Liver (tissue), 9 donors: ENCODE data around the gene KRTAP21-1. TPM values are rescaled to one million over a fixed set of nuclear protein-coding genes. Genes with fewer than 3 reads are reported as not detected.

Experiments used
- DNase-seq: peaks from one replicate; pipeline ENCODE4 v3.0.0-alpha.2; 2017; ENCODE audit warnings: low spot score
- H3K27ac ChIP-seq, 2 donors: one replicate each; pipeline ENCODE4 v1.7.0; 2013; ENCODE audit warnings: inconsistent platforms in 2 of 2, low read length in 2 of 2, control low read depth in 1 of 2, low read depth in 1 of 2, mild to moderate bottlenecking in 1 of 2
- H3K27me3 ChIP-seq, 4 donors: one replicate each; pipeline versions ENCODE4 v1.6.1 to v1.7.0; 2013; ENCODE audit warnings: low read length in 3 of 4, inconsistent platforms in 1 of 4, mild to moderate bottlenecking in 1 of 4, moderate library complexity in 1 of 4; ENCODE audit not compliant: control insufficient read depth in 4 of 4, insufficient read depth in 4 of 4
- H3K36me3 ChIP-seq, 4 donors: one replicate each; pipeline versions ENCODE4 v1.6.1 to v1.7.0; 2013; ENCODE audit warnings: low read length in 3 of 4, mild to moderate bottlenecking in 3 of 4, low read depth in 1 of 4, moderate library complexity in 1 of 4; ENCODE audit not compliant: control insufficient read depth in 4 of 4, insufficient read depth in 3 of 4
- H3K4me1 ChIP-seq, 4 donors: one replicate each; pipeline versions ENCODE4 v1.6.1 to v1.7.0; 2013; ENCODE audit warnings: low read length in 3 of 4, mild to moderate bottlenecking in 3 of 4, moderate library complexity in 1 of 4; ENCODE audit not compliant: control insufficient read depth in 4 of 4, insufficient read depth in 4 of 4
- H3K4me3 ChIP-seq, 3 donors: one replicate each; pipeline versions ENCODE4 v1.6.1 to v1.7.0; 2013; ENCODE audit warnings: low read length in 3 of 3, control low read depth in 1 of 3, low read depth in 1 of 3, mild to moderate bottlenecking in 1 of 3
- H3K9ac ChIP-seq, 2 donors: one replicate each; pipeline ENCODE4 v1.7.0; 2013; ENCODE audit warnings: low read length in 2 of 2, mild to moderate bottlenecking in 2 of 2, moderate library complexity in 2 of 2, control low read depth in 1 of 2, low read depth in 1 of 2
- H3K9me3 ChIP-seq, 4 donors: one replicate each; pipeline versions ENCODE4 v1.6.1 to v1.7.0; 2013; ENCODE audit warnings: low read length in 3 of 4; ENCODE audit not compliant: control insufficient read depth in 4 of 4
- EGR1 ChIP-seq, 2 donors: IDR thresholded peaks; 2 replicates each; pipeline ENCODE4 v1.6.1; 2016 to 2018; ENCODE audit warnings: antibody characterized with exemption in 2 of 2, low read depth in 2 of 2
- FOXA2 ChIP-seq: IDR thresholded peaks from 2 replicates; pipeline ENCODE4 v1.6.1; 2016; ENCODE audit warnings: antibody characterized with exemption
- GABPA ChIP-seq, 2 donors: IDR thresholded peaks in 1 of 2; conservative IDR thresholded peaks in 1 of 2; 2 replicates each; pipeline ENCODE4 v1.6.1; 2016; ENCODE audit warnings: antibody characterized with exemption in 2 of 2, mild to moderate bottlenecking in 1 of 2, moderate library complexity in 1 of 2
- HNF4A ChIP-seq, 2 donors: conservative IDR thresholded peaks; 2 replicates each; pipeline ENCODE4 v1.6.1; 2016; ENCODE audit warnings: antibody characterized with exemption in 2 of 2, mild to moderate bottlenecking in 2 of 2
- HNF4G ChIP-seq: IDR thresholded peaks from 2 replicates; pipeline ENCODE4 v1.6.1; 2016; ENCODE audit warnings: antibody characterized with exemption
- JUND ChIP-seq, 2 donors: IDR thresholded peaks; 2 replicates each; pipeline ENCODE4 v1.6.1; 2016; ENCODE audit warnings: antibody characterized with exemption in 2 of 2
- NR2F2 ChIP-seq: IDR thresholded peaks from 2 replicates; pipeline ENCODE4 v1.6.1; 2016; ENCODE audit warnings: antibody characterized with exemption
- RAD21 ChIP-seq, 2 donors: IDR thresholded peaks; 2 replicates each; pipeline ENCODE4 v1.6.1; 2016; ENCODE audit warnings: antibody characterized with exemption in 2 of 2, mild to moderate bottlenecking in 2 of 2
- RXRA ChIP-seq, 2 donors: IDR thresholded peaks; 2 replicates each; pipeline ENCODE4 v1.6.1; 2017 to 2018; ENCODE audit warnings: antibody characterized with exemption in 2 of 2, mild to moderate bottlenecking in 1 of 2
- WGBS: extraction: QIAGEN DNeasy Blood & Tissue Kit; methylation state at CpG from one replicate; pipeline ENCODE4 v1.1.7; 2013; 5-methylcytosine and 5-hydroxymethylcytosine counted together
- polyA plus RNA-seq, 2 donors: library from polyadenylated mRNA; stranded (reverse) in 1 of 2; unstranded in 1 of 2; fragments of 200-250 nt in 1 of 2; fragments of >200 nt in 1 of 2; fragmentation: Nextera tagmentation in 1 of 2; extraction: Ambion mirVana in 1 of 2; gene quantifications; one replicate each; pipeline versions ENCODE4 v1.2.1 to v1.2.3, GENCODE V29; 2013 to 2015
- total RNA-seq, 2 donors: library from RNA; depleted of rRNA; stranded (reverse); fragments of >200 nt; gene quantifications; one replicate each; pipeline ENCODE4 v1.2.3, GENCODE V29; 2014
- TF ChIP-seq, protein P1 (sequence below): fragments of 150-350 bp; IDR thresholded peaks from 2 replicates; pipeline ENCODE4 v1.5.1; 2017; ENCODE audit warnings: improper control_type of control experiment, low read depth, low read length; ENCODE audit not compliant: missing input control
- TF ChIP-seq, protein P2 (sequence below): IDR thresholded peaks from 2 replicates; pipeline ENCODE4 v1.6.1; 2016; ENCODE audit warnings: antibody characterized with exemption
- TF ChIP-seq, protein P3 (sequence below): IDR thresholded peaks from 2 replicates; pipeline ENCODE4 v1.6.1; 2016; ENCODE audit warnings: antibody characterized with exemption
- TF ChIP-seq, protein P4 (sequence below): IDR thresholded peaks from 2 replicates; pipeline ENCODE4 v1.6.1; 2016; ENCODE audit warnings: antibody characterized with exemption, mild to moderate bottlenecking
- TF ChIP-seq, protein P5 (sequence below): IDR thresholded peaks from 2 replicates; pipeline ENCODE4 v1.6.1; 2016; ENCODE audit warnings: antibody characterized with exemption
- donor health status: healthy.
- donor health status: healthy.
- donor health status: healthy.
- donor health status: healthy.
- donor health status: healthy.

Gene KRTAP21-1
- total and polyA plus RNA-seq, 4 donors = not detected

DNA sequence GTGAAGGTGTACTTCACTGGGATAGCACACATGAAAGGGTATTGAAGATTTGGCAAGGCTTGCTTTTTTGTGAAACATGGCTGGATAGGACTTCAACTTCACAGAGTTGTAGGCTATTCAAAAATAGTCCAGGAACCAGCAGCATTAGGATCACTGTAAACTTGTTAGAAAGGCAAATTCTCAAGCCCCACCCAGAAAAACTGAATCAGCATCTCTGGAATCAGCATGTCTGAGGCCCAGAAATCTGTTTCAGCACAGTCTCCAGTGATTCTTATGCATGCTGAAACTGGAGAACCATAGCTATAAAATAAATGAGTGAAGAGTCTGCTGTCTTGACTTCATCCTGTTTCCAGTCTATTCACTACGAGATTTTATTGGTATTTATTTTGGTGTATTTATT lies 28.5 kb downstream of the KRTAP21-1 start:
- Histone ChIP-seq H3K36me3 (no peaks in the 10 kb centered on the region), H3K4me1 (no peaks in the 10 kb centered on the region), H3K27me3 (no peaks in the 10 kb centered on the region), H3K4me3 (no peak overlapping the region), H3K27ac (no peak overlapping the region), H3K9me3 (peaks cover 0 to 2% (median 0%) of the 10 kb centered on the region in 4 donors), H3K9ac (no peak overlapping the region)
- TF ChIP-seq HNF4G (no peak), JUND (IDR thresholded peaks at IDR 0.05) (no peak), FOXA2 (no peak), EGR1 (IDR thresholded peaks at IDR 0.05; ENCODE audit: low read depth in 2 of 2) (no peak), HNF4A (conservative IDR thresholded peaks at IDR 0.05) (no peak), GABPA (IDR thresholded peaks at IDR 0.05 in 1 of 2, conservative IDR thresholded peaks at IDR 0.05 in 1 of 2) (no peak), RXRA (IDR thresholded peaks at IDR 0.05) (no peak)
- TF ChIP-seq, protein P1, sequence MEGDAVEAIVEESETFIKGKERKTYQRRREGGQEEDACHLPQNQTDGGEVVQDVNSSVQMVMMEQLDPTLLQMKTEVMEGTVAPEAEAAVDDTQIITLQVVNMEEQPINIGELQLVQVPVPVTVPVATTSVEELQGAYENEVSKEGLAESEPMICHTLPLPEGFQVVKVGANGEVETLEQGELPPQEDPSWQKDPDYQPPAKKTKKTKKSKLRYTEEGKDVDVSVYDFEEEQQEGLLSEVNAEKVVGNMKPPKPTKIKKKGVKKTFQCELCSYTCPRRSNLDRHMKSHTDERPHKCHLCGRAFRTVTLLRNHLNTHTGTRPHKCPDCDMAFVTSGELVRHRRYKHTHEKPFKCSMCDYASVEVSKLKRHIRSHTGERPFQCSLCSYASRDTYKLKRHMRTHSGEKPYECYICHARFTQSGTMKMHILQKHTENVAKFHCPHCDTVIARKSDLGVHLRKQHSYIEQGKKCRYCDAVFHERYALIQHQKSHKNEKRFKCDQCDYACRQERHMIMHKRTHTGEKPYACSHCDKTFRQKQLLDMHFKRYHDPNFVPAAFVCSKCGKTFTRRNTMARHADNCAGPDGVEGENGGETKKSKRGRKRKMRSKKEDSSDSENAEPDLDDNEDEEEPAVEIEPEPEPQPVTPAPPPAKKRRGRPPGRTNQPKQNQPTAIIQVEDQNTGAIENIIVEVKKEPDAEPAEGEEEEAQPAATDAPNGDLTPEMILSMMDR = no peak
- TF ChIP-seq, protein P2, sequence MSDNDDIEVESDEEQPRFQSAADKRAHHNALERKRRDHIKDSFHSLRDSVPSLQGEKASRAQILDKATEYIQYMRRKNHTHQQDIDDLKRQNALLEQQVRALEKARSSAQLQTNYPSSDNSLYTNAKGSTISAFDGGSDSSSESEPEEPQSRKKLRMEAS = no peak
- TF ChIP-seq, protein P3, sequence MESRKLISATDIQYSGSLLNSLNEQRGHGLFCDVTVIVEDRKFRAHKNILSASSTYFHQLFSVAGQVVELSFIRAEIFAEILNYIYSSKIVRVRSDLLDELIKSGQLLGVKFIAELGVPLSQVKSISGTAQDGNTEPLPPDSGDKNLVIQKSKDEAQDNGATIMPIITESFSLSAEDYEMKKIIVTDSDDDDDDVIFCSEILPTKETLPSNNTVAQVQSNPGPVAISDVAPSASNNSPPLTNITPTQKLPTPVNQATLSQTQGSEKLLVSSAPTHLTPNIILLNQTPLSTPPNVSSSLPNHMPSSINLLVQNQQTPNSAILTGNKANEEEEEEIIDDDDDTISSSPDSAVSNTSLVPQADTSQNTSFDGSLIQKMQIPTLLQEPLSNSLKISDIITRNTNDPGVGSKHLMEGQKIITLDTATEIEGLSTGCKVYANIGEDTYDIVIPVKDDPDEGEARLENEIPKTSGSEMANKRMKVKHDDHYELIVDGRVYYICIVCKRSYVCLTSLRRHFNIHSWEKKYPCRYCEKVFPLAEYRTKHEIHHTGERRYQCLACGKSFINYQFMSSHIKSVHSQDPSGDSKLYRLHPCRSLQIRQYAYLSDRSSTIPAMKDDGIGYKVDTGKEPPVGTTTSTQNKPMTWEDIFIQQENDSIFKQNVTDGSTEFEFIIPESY = no peak
- TF ChIP-seq, protein P4, sequence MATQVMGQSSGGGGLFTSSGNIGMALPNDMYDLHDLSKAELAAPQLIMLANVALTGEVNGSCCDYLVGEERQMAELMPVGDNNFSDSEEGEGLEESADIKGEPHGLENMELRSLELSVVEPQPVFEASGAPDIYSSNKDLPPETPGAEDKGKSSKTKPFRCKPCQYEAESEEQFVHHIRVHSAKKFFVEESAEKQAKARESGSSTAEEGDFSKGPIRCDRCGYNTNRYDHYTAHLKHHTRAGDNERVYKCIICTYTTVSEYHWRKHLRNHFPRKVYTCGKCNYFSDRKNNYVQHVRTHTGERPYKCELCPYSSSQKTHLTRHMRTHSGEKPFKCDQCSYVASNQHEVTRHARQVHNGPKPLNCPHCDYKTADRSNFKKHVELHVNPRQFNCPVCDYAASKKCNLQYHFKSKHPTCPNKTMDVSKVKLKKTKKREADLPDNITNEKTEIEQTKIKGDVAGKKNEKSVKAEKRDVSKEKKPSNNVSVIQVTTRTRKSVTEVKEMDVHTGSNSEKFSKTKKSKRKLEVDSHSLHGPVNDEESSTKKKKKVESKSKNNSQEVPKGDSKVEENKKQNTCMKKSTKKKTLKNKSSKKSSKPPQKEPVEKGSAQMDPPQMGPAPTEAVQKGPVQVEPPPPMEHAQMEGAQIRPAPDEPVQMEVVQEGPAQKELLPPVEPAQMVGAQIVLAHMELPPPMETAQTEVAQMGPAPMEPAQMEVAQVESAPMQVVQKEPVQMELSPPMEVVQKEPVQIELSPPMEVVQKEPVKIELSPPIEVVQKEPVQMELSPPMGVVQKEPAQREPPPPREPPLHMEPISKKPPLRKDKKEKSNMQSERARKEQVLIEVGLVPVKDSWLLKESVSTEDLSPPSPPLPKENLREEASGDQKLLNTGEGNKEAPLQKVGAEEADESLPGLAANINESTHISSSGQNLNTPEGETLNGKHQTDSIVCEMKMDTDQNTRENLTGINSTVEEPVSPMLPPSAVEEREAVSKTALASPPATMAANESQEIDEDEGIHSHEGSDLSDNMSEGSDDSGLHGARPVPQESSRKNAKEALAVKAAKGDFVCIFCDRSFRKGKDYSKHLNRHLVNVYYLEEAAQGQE = no peak
- 45% methylated on average over 1 of the region's 1 CpG for WGBS
- no peak for DNase-seq

DNA sequence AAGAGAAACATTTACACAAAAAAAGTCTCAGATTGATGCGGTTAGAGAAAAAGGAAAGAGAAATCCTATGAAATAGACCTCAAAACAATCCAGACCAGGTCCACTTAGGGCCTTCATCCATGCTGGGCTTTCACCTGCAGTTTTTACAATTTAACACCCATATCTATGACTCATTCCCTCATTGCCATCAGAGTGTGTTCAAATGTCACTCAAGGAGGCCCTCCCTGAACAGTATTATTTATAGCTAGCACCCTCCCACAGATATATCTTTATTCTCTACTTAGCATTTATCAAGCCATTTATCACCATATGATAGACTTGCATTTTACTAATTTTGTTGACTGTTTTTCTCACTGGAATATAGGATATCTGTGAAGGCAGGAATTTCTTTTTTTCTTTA lies 35.8 kb downstream of the KRTAP21-1 start:
- no peaks in the 10 kb centered on the region for H3K4me1 ChIP-seq
- no peak for TF ChIP-seq HNF4A (conservative IDR thresholded peaks at IDR 0.05)
- no peak for TF ChIP-seq GABPA (IDR thresholded peaks at IDR 0.05 in 1 of 2, conservative IDR thresholded peaks at IDR 0.05 in 1 of 2)
- TF ChIP-seq, protein P5, sequence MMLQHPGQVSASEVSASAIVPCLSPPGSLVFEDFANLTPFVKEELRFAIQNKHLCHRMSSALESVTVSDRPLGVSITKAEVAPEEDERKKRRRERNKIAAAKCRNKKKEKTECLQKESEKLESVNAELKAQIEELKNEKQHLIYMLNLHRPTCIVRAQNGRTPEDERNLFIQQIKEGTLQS = no peak
- TF ChIP-seq, protein P2 = no peak
- TF ChIP-seq EGR1 (IDR thresholded peaks at IDR 0.05; ENCODE audit: low read depth in 2 of 2) = no peak
- TF ChIP-seq NR2F2 = no peak
- no peak for TF ChIP-seq RAD21 (IDR thresholded peaks at IDR 0.05)
- no peak for TF ChIP-seq JUND (IDR thresholded peaks at IDR 0.05)
- H3K9me3 ChIP-seq = no peaks in the 10 kb centered on the region
- no peak overlapping the region for H3K27ac ChIP-seq
- H3K9ac ChIP-seq = no peak overlapping the region
- H3K27me3 ChIP-seq = no peaks in the 10 kb centered on the region
- no peaks in the 10 kb centered on the region for H3K36me3 ChIP-seq
- no peak for DNase-seq
- no peak overlapping the region for H3K4me3 ChIP-seq
- WGBS = 91% methylated on average over 1 of the region's 1 CpG
